ENCODE data around the gene GRIN3B. TPM values are rescaled to one million over a fixed set of nuclear protein-coding genes. Genes with fewer than 3 reads are reported as not detected.
"Not testable (repeated sequence)": the region's sequence is repeated elsewhere in the genome, so short reads cannot be mapped to it uniquely, and the experiment has no call there.

GRIN3B gene
- total and polyA plus RNA-seq, 9 donors = 0.11 to 0.58 (median 0.30) TPM; not detected in 1

DNA sequence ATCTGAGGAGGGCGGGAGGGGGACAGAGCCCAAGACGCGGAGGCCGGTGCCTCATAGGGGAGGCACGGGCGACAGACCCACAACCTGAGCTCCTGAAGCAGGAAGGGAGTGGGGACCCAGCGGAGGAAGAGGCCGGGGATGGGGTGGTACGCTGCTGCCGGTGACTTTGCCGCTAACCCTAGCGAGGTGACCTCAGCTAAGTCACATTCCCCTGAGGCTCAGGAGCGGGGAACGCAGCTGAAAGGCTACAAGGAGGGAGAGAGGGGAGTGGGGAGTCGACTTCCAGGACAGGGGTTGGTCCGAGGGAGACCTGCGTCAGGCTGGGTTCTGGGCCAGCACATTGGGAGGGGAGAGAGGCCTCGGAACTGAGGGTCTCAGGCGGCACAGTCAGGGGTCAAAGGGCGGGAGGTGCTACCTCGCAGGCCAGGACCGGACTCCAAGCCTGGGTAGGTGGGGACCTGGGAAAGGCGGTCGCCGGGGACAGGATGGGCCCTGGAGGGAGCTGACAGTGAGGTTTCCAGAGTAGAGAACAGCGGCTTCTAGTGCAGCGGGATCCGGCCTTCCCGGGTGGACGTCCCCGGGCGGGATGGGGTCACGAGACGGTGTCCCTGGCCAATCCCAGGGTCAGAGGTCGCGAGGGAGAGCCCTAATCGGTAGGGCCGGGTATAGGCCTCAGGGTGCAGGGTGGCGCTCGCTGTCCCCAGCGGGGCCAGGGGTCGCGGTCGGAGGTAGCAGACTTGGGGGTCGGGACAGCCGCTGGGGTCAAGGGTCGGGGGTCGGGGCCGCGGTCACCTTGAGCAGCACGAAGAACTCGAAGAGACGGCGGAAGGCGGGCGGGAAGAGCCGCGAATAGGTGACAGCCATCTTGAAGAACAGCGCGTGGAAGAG lies 20.0 kb downstream of the GRIN3B start:
- peak overlapping the region; percentile 72 for H3K27ac ChIP-seq (ENCODE audit: low read length)
- H3K9me3 ChIP-seq (replicated peaks; ENCODE audit: control insufficient read depth, low read depth, low read length) = no peaks in the 10 kb centered on the region
- no peak for DNase-seq
- H3K27me3 ChIP-seq (ENCODE audit: control insufficient read depth, insufficient read depth, low read length) = no peaks in the 10 kb centered on the region
- H3K4me3 ChIP-seq (ENCODE audit: low read length) = peak overlapping the region; percentile 92
- H3K4me1 ChIP-seq (ENCODE audit: control insufficient read depth, insufficient read depth, low read length) = peaks cover 55% of the 10 kb centered on the region
- H3K36me3 ChIP-seq (ENCODE audit: control insufficient read depth, insufficient read depth, low read length) = peaks cover 17% of the 10 kb centered on the region
- WGBS (ENCODE audit: insufficient coverage) = under 1% methylated on average over 53 of the region's 60 CpGs

DNA sequence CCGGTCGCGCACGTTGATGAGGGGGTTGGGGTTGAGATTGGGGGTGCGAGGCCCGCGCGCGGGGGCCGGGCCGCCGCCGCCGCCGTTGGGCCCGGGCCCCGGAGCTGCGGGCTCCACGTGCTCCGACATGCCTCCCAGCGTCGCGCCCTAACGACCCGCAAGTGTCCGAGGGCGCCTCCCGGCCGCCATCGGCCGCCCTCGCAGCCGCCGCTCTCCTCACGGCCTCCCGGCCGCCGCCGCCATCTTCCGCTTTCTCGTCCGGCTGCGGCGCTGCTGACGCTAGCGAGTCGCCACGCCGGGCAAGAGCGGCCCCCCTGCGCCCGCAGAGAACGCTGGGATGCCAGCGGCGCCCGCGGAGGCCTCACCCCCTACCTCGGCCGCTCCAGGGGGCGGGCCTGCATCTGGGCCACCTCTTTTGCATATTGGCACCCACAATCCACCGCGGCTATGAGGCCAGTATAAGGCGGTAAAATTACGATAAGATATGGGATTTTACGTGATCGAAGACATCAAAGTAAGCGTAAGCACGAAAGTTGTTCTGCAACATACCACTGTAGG lies 20.7 kb downstream of the GRIN3B start, which contains the start of gene TMEM259:
TMEM259 (minus strand) TSS at position 256 of the 558 bp plus-strand sequence; CDS start at position 129, 127 bp downstream.
- Histone ChIP-seq H3K4me1 (ENCODE audit: control insufficient read depth, insufficient read depth, low read length) (peaks cover 50% of the 10 kb centered on the region), H3K9me3 (replicated peaks; ENCODE audit: control insufficient read depth, low read depth, low read length) (no peaks in the 10 kb centered on the region), H3K4me3 (ENCODE audit: low read length) (peak within 1 kb of the TSS; percentile 92), H3K27me3 (ENCODE audit: control insufficient read depth, insufficient read depth, low read length) (no peaks in the 10 kb centered on the region), H3K27ac (ENCODE audit: low read length) (peak within 1 kb of the TSS; percentile 97), H3K36me3 (ENCODE audit: control insufficient read depth, insufficient read depth, low read length) (peaks cover 17% of the 10 kb centered on the region)
- WGBS (ENCODE audit: insufficient coverage) = under 1% methylated on average over 57 of the region's 68 CpGs
- peak; percentile 99 for DNase-seq

- 100% methylated on average over 1 of the region's 5 CpGs for WGBS (ENCODE audit: insufficient coverage)
- H3K27me3 ChIP-seq (ENCODE audit: control insufficient read depth, insufficient read depth, low read length); H3K4me3 ChIP-seq (ENCODE audit: low read length); DNase-seq; H3K9me3 ChIP-seq (replicated peaks; ENCODE audit: control insufficient read depth, low read depth, low read length); H3K36me3 ChIP-seq (ENCODE audit: control insufficient read depth, insufficient read depth, low read length); H3K27ac ChIP-seq (ENCODE audit: low read length): not testable (repeated sequence)
- peaks cover 49% of the 10 kb centered on the region for H3K4me1 ChIP-seq (ENCODE audit: control insufficient read depth, insufficient read depth, low read length)
Observed at GRCh38 chr19:1023883-1024188, 23.6 kb downstream of the GRIN3B start.

DNA sequence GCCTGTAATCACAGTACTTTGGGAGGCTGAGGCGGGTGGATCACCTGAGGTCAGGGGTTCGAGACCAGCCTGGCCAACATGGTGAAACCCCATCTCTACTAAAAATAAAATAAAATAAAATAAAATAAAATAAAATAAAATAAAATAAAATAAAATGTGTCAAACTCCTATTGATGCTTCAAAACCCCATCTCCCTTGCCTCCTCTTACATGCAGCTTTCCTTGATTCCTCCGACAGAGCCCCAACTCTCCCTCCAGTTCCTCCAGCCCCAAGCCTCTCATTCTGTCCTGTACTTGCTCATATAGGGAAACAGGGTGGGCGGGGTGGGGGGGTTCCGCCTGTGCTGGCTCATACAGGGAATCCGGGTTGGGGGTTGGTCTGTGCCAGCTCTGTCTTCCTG lies 24.9 kb downstream of the GRIN3B start:
- peaks cover 48% of the 10 kb centered on the region for H3K4me1 ChIP-seq (ENCODE audit: control insufficient read depth, insufficient read depth, low read length)
- not testable (repeated sequence) for H3K4me3 ChIP-seq (ENCODE audit: low read length); H3K27me3 ChIP-seq (ENCODE audit: control insufficient read depth, insufficient read depth, low read length); DNase-seq; H3K36me3 ChIP-seq (ENCODE audit: control insufficient read depth, insufficient read depth, low read length); H3K27ac ChIP-seq (ENCODE audit: low read length); H3K9me3 ChIP-seq (replicated peaks; ENCODE audit: control insufficient read depth, low read depth, low read length)
- 80% methylated on average over 1 of the region's 6 CpGs for WGBS (ENCODE audit: insufficient coverage)

- peak; percentile 87 for DNase-seq
Observed at GRCh38 chr19:1025960-1026782, 26.0 kb downstream of the GRIN3B start, which contains the start of gene CNN2. CNN2 (plus strand) TSS chr19:1026608; CDS start chr19:1026662, 54 bp downstream.

GRCh38 chr19:1026783-1027649 lies 26.8 kb downstream of the GRIN3B start:
- Histone ChIP-seq H3K4me3 (ENCODE audit: low read length) (peak overlapping the region; percentile 84), H3K36me3 (ENCODE audit: control insufficient read depth, insufficient read depth, low read length) (peaks cover 13% of the 10 kb centered on the region), H3K4me1 (ENCODE audit: control insufficient read depth, insufficient read depth, low read length) (peaks cover 40% of the 10 kb centered on the region), H3K9me3 (replicated peaks; ENCODE audit: control insufficient read depth, low read depth, low read length) (no peaks in the 10 kb centered on the region), H3K27ac (ENCODE audit: low read length) (peak overlapping the region; percentile 89), H3K27me3 (ENCODE audit: control insufficient read depth, insufficient read depth, low read length) (peaks cover 2% of the 10 kb centered on the region)
- DNase-seq = no peak
- WGBS (ENCODE audit: insufficient coverage) = 3% methylated on average over 12 of the region's 36 CpGs

More at GRCh38 chr19:1025960-1026782, 26.0 kb downstream of the GRIN3B start, which contains the start of gene CNN2:
- Histone ChIP-seq H3K27ac (ENCODE audit: low read length) (peak within 1 kb of the TSS; percentile 90), H3K27me3 (ENCODE audit: control insufficient read depth, insufficient read depth, low read length) (peaks cover 2% of the 10 kb centered on the region), H3K4me3 (ENCODE audit: low read length) (peak within 1 kb of the TSS; percentile 84), H3K4me1 (ENCODE audit: control insufficient read depth, insufficient read depth, low read length) (peaks cover 46% of the 10 kb centered on the region), H3K36me3 (ENCODE audit: control insufficient read depth, insufficient read depth, low read length) (peaks cover 9% of the 10 kb centered on the region), H3K9me3 (replicated peaks; ENCODE audit: control insufficient read depth, low read depth, low read length) (no peaks in the 10 kb centered on the region)
- WGBS (ENCODE audit: insufficient coverage) = 4% methylated on average over 60 of the region's 63 CpGs

DNA sequence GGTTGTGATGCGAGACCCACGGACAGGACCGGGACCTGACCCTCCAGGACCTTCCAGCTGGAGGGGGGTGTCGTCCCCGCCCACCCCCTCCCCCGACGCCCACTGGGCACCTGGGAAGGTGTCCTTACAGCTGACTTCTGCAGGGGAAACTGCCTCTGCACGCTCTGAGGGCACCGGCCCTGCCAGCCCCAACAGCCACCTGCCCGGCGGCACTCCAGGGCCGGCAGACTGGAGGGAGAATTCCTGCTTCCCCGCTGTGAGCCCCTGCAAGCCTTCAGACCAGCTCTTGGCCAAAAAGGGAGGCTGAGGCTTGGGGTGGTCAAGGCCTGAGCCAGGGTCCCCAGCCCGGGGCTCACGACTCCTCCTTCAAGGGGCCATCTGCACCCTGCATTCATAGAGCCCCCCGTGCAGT lies 27.4 kb downstream of the GRIN3B start:
- peaks cover 40% of the 10 kb centered on the region for H3K4me1 ChIP-seq (ENCODE audit: control insufficient read depth, insufficient read depth, low read length)
- H3K36me3 ChIP-seq (ENCODE audit: control insufficient read depth, insufficient read depth, low read length) = peaks cover 20% of the 10 kb centered on the region
- peak overlapping the region; percentile 84 for H3K4me3 ChIP-seq (ENCODE audit: low read length)
- H3K27ac ChIP-seq (ENCODE audit: low read length) = peak overlapping the region; percentile 89
- no peak for DNase-seq
- peaks cover 2% of the 10 kb centered on the region for H3K27me3 ChIP-seq (ENCODE audit: control insufficient read depth, insufficient read depth, low read length)
- 4% methylated on average over 13 of the region's 16 CpGs for WGBS (ENCODE audit: insufficient coverage)
- H3K9me3 ChIP-seq (replicated peaks; ENCODE audit: control insufficient read depth, low read depth, low read length) = no peaks in the 10 kb centered on the region

GRCh38 chr19:1028062-1028926 lies 28.1 kb downstream of the GRIN3B start:
- Histone ChIP-seq H3K36me3 (ENCODE audit: control insufficient read depth, insufficient read depth, low read length) (peaks cover 24% of the 10 kb centered on the region), H3K27ac (ENCODE audit: low read length) (peak overlapping the region; percentile 89), H3K4me1 (ENCODE audit: control insufficient read depth, insufficient read depth, low read length) (peaks cover 40% of the 10 kb centered on the region), H3K4me3 (ENCODE audit: low read length) (peak overlapping the region; percentile 84), H3K9me3 (replicated peaks; ENCODE audit: control insufficient read depth, low read depth, low read length) (no peaks in the 10 kb centered on the region), H3K27me3 (ENCODE audit: control insufficient read depth, insufficient read depth, low read length) (peaks cover 2% of the 10 kb centered on the region)
- peak; percentile 87 for DNase-seq
- WGBS (ENCODE audit: insufficient coverage) = 2% methylated on average over 44 of the region's 58 CpGs

Measured in muscle of leg (tissue), 11 donors.